Parathyroid adenoma (tissue), 2 donors: ENCODE data around the gene QRFPR.

ENCODE experiments used
- H2AFZ ChIP-seq: fragments of 300-600 bp; sonication (generic); one replicate; pipeline ENCODE4 v1.7.0; 2017; ENCODE audit warnings: antibody characterized with exemption, mild to moderate bottlenecking
- H3K27ac ChIP-seq: fragments of 300-600 bp; sonication (generic); one replicate; pipeline ENCODE4 v1.7.0; 2017
- H3K27me3 ChIP-seq: fragments of 300-600 bp; sonication (generic); one replicate; pipeline ENCODE4 v1.7.0; 2017; ENCODE audit warnings: low read length; ENCODE audit not compliant: control insufficient read depth, insufficient read depth
- H3K36me3 ChIP-seq: fragments of 300-600 bp; sonication (generic); one replicate; pipeline ENCODE4 v1.7.0; 2017; ENCODE audit warnings: low read length; ENCODE audit not compliant: control insufficient read depth, insufficient read depth
- H3K4me1 ChIP-seq: fragments of 300-600 bp; sonication (generic); one replicate; pipeline ENCODE4 v1.7.0; 2017; ENCODE audit warnings: control low read depth
- H3K4me2 ChIP-seq: fragments of 300-600 bp; sonication (generic); one replicate; pipeline ENCODE4 v1.7.0; 2017; ENCODE audit warnings: low read length
- H3K4me3 ChIP-seq: fragments of 300-600 bp; sonication (generic); one replicate; pipeline ENCODE4 v1.7.0; 2017; ENCODE audit warnings: low read depth, low read length
- H3K79me2 ChIP-seq: fragments of 300-600 bp; sonication (generic); one replicate; pipeline ENCODE4 v1.7.0; 2017; ENCODE audit warnings: control low read depth
- H3K9ac ChIP-seq: fragments of 300-600 bp; sonication (generic); one replicate; pipeline ENCODE4 v1.7.0; 2017; ENCODE audit warnings: mild to moderate bottlenecking
- H3K9me3 ChIP-seq: fragments of 300-600 bp; sonication (generic); one replicate; pipeline ENCODE4 v1.7.0; 2017; ENCODE audit warnings: low read length; ENCODE audit not compliant: control insufficient read depth
- TF ChIP-seq, protein P1 (sequence below): fragments of 300-600 bp; sonication (generic); IDR thresholded peaks from one replicate; pipeline ENCODE4 v1.7.0; 2017; ENCODE audit warnings: antibody characterized with exemption, mild to moderate bottlenecking
- donor health status: primary hyperparathyroidism.

The QRFPR gene

GRCh38 chr4:121373841-121374240 lies 7.0 kb downstream of the QRFPR start:
- no peaks in the 10 kb centered on the region for H3K36me3 ChIP-seq
- no peaks in the 10 kb centered on the region for H3K9me3 ChIP-seq
- no peaks in the 10 kb centered on the region for H3K27me3 ChIP-seq
- no peak overlapping the region for H3K27ac ChIP-seq
- no peak overlapping the region for H3K4me2 ChIP-seq
- no peak overlapping the region for H2AFZ ChIP-seq
- H3K79me2 ChIP-seq: no peaks in the 10 kb centered on the region
- no peak overlapping the region for H3K4me3 ChIP-seq
- H3K9ac ChIP-seq: no peak overlapping the region
- no peaks in the 10 kb centered on the region for H3K4me1 ChIP-seq
- TF ChIP-seq, protein P1, sequence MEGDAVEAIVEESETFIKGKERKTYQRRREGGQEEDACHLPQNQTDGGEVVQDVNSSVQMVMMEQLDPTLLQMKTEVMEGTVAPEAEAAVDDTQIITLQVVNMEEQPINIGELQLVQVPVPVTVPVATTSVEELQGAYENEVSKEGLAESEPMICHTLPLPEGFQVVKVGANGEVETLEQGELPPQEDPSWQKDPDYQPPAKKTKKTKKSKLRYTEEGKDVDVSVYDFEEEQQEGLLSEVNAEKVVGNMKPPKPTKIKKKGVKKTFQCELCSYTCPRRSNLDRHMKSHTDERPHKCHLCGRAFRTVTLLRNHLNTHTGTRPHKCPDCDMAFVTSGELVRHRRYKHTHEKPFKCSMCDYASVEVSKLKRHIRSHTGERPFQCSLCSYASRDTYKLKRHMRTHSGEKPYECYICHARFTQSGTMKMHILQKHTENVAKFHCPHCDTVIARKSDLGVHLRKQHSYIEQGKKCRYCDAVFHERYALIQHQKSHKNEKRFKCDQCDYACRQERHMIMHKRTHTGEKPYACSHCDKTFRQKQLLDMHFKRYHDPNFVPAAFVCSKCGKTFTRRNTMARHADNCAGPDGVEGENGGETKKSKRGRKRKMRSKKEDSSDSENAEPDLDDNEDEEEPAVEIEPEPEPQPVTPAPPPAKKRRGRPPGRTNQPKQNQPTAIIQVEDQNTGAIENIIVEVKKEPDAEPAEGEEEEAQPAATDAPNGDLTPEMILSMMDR: no peak

DNA sequence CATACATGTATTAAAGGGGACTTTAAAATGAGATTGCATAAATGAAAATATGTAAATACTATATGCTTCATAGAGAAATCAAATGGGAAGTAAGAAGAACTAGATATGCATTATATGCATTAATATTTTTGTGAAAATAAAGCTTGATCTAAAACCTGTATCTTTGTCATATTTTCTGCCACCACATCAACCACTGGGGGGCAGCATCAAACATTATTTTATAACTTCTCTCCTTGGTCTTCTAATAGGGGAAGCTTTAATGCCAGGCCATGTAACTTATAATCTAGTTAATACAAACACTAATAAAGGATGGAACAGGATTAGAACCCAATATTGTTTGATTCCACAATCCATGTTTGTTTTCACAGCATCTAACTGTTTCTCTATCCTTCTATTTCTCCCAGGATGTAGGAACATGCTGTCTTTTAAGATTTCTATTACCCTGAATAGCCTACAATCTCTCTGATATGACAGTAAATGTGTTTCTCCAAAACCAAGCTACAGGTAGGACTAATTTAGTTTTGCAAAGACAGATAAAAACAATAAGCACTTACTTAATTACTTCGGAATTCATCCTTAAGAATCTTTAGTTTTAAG lies 10.0 kb downstream of the QRFPR start:
- no peak overlapping the region for H3K4me2 ChIP-seq
- H2AFZ ChIP-seq: no peak overlapping the region
- no peaks in the 10 kb centered on the region for H3K9me3 ChIP-seq
- TF ChIP-seq, protein P1: peak; percentile 40
- no peak overlapping the region for H3K27ac ChIP-seq
- no peaks in the 10 kb centered on the region for H3K79me2 ChIP-seq
- H3K4me3 ChIP-seq: no peak overlapping the region
- no peak overlapping the region for H3K9ac ChIP-seq
- no peaks in the 10 kb centered on the region for H3K27me3 ChIP-seq
- H3K4me1 ChIP-seq: no peaks in the 10 kb centered on the region
- H3K36me3 ChIP-seq: no peaks in the 10 kb centered on the region

GRCh38 chr4:121360495-121360894 lies 20.3 kb downstream of the QRFPR start:
- Histone ChIP-seq H3K9ac (no peak overlapping the region), H2AFZ (no peak overlapping the region), H3K4me2 (no peak overlapping the region), H3K27ac (no peak overlapping the region), H3K9me3 (no peaks in the 10 kb centered on the region), H3K4me3 (no peak overlapping the region), H3K79me2 (no peaks in the 10 kb centered on the region), H3K27me3 (no peaks in the 10 kb centered on the region), H3K36me3 (no peaks in the 10 kb centered on the region), H3K4me1 (no peaks in the 10 kb centered on the region)
- TF ChIP-seq, protein P1: no peak

- Histone ChIP-seq H2AFZ (no peak overlapping the region), H3K4me3 (no peak overlapping the region), H3K27me3 (no peaks in the 10 kb centered on the region), H3K9ac (no peak overlapping the region), H3K36me3 (no peaks in the 10 kb centered on the region), H3K9me3 (peaks cover 4% of the 10 kb centered on the region), H3K79me2 (no peaks in the 10 kb centered on the region), H3K27ac (no peak overlapping the region), H3K4me1 (no peaks in the 10 kb centered on the region), H3K4me2 (no peak overlapping the region)
- TF ChIP-seq, protein P1: no peak
Observed at GRCh38 chr4:121358473-121358872, 22.3 kb downstream of the QRFPR start.

DNA sequence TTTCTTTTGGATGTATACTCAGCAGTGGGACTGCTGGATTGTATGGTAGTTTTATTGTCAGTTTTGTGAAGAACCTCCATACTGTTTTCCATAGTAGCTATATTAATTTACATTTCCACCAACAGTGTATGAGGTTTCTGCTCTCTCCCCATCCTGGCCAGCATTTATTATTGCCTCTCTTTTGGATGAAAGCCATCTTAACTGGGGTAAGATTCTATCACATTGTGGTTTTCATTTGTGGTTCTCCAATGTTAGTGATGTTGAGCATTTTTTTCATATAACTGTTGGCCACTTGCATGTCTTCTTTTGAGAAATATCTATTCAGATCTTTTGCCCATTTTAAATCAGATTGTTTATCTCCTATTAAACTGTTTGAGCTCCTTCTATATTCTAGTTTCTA lies 27.6 kb downstream of the QRFPR start:
- Histone ChIP-seq H3K79me2 (no peaks in the 10 kb centered on the region), H3K4me3 (no peak overlapping the region), H3K36me3 (no peaks in the 10 kb centered on the region), H3K27me3 (no peaks in the 10 kb centered on the region), H3K9me3 (peaks cover 4% of the 10 kb centered on the region), H2AFZ (no peak overlapping the region), H3K4me1 (no peaks in the 10 kb centered on the region), H3K4me2 (no peak overlapping the region), H3K9ac (no peak overlapping the region), H3K27ac (no peak overlapping the region)
- TF ChIP-seq, protein P1: no peak
